H1 (cell line): ENCODE measurements around the gene HOXB3. TPM values are rescaled to one million over a fixed set of nuclear protein-coding genes. Genes with fewer than 3 reads are reported as not detected.

Experiments
- CTCF ChIA-PET: fragments of 300-600 bp; sonication (Branson Sonifier 250); formaldehyde crosslinking; loops from one replicate; lab custom pipeline; 2021; ENCODE audit not compliant: partially characterized antibody; lab: Charles Lee
- POLR2A ChIA-PET: fragments of 300-600 bp; sonication (Branson Sonifier 250); formaldehyde crosslinking; loops from one replicate; lab custom pipeline; 2021; ENCODE audit warnings: inconsistent platforms; ENCODE audit not compliant: partially characterized antibody; lab: Charles Lee
- DNase-seq, 2 experiments: peaks; one replicate each; pipeline versions ENCODE4 v3.0.0 to v3.0.0-alpha.2; 2010 to 2022; ENCODE audit warnings: low spot score in 2 of 2, low read depth in 1 of 2, mixed read lengths in 1 of 2
- FAIRE-seq: peaks from 2 replicates; lab custom pipeline; 2011; peaks lifted over from hg19 to GRCh38; lab: Jason Lieb, UNC
- H2AFZ ChIP-seq: 2 replicates; pipeline ENCODE4 v1.8.1; 2012; ENCODE audit warnings: low read length, inconsistent platforms
- H2AK5ac ChIP-seq: 2 replicates; pipeline ENCODE4 v1.6.1; 2013; ENCODE audit warnings: low read depth, low read length
- H2BK120ac ChIP-seq: replicated peaks from 2 replicates; pipeline ENCODE3; 2013; ENCODE audit warnings: low read depth, low read length, inconsistent platforms
- H2BK12ac ChIP-seq: 2 replicates; pipeline ENCODE4 v1.6.1; 2013; ENCODE audit warnings: low read depth, low read length
- H2BK15ac ChIP-seq: 2 replicates; pipeline ENCODE4 v1.6.1; 2013; ENCODE audit warnings: low read length
- H2BK20ac ChIP-seq: 2 replicates; pipeline ENCODE4 v1.6.1; 2013; ENCODE audit warnings: low read length
- H2BK5ac ChIP-seq: 2 replicates; pipeline ENCODE4 v1.6.1; 2013; ENCODE audit warnings: low read depth, low read length
- H3K14ac ChIP-seq: 2 replicates; pipeline ENCODE4 v1.6.1; 2013; ENCODE audit warnings: inconsistent platforms; ENCODE audit not compliant: insufficient read length
- H3K18ac ChIP-seq: 2 replicates; pipeline ENCODE4 v1.6.1; 2013; ENCODE audit warnings: low read length; ENCODE audit errors: extremely low read depth
- H3K23ac ChIP-seq: 2 replicates; pipeline ENCODE4 v1.6.1; 2013; ENCODE audit warnings: inconsistent platforms; ENCODE audit not compliant: insufficient read length
- H3K23me2 ChIP-seq: 2 replicates; pipeline ENCODE4 v1.6.1; 2013; ENCODE audit warnings: low read depth, low read length
- H3K27ac ChIP-seq: 2 replicates; pipeline ENCODE4 v1.6.1; 2011; ENCODE audit warnings: low read depth, low read length, inconsistent platforms
- H3K27me3 ChIP-seq, 4 experiments: replicated peaks in 1 of 4; 1 replicate in 1 of 4; 2 replicates in 3 of 4; pipeline versions ENCODE4 v1.6.1 to v1.8.1; 2011 to 2013; ENCODE audit warnings: low read length in 3 of 4, mild to moderate bottlenecking in 3 of 4, inconsistent platforms in 2 of 4, mixed read lengths in 2 of 4, moderate library complexity in 1 of 4; ENCODE audit not compliant: control insufficient read depth in 3 of 4, insufficient read depth in 3 of 4; ENCODE audit errors: extremely low read depth in 1 of 4
- H3K36me3 ChIP-seq, 4 experiments: 2 replicates each; pipeline versions ENCODE4 v1.6.1 to v1.8.1; 2011 to 2013; ENCODE audit warnings: mild to moderate bottlenecking in 4 of 4, low read length in 3 of 4, moderate library complexity in 2 of 4, control low read depth in 1 of 4, inconsistent platforms in 1 of 4; ENCODE audit not compliant: insufficient read depth in 4 of 4, control insufficient read depth in 2 of 4
- H3K4ac ChIP-seq: replicated peaks from 2 replicates; pipeline ENCODE3; 2013; ENCODE audit warnings: low read length, low read depth, mixed read lengths, inconsistent platforms; ENCODE audit not compliant: insufficient read length
- H3K4me1 ChIP-seq, 4 experiments: replicated peaks in 1 of 4; 1 replicate in 1 of 4; 2 replicates in 3 of 4; pipeline versions ENCODE4 v1.6.1 to v1.8.1; 2011 to 2013; ENCODE audit warnings: low read length in 3 of 4, inconsistent platforms in 2 of 4, mixed read lengths in 1 of 4; ENCODE audit not compliant: insufficient read depth in 4 of 4, control insufficient read depth in 3 of 4
- H3K4me2 ChIP-seq, 2 experiments: 2 replicates each; pipeline versions ENCODE4 v1.6.1 to v1.8.1; 2011 to 2013; ENCODE audit warnings: low read depth in 2 of 2, low read length in 2 of 2, control low read depth in 1 of 2, inconsistent platforms in 1 of 2, mild to moderate bottlenecking in 1 of 2; ENCODE audit not compliant: insufficient read depth in 1 of 2
- H3K4me3 ChIP-seq, 4 experiments: fragments of 200-600, 300-600 bp in 1 of 4; sonication (generic), shearing (Covaris generic), sonication (Bioruptor Twin) in 1 of 4; 2 replicates each; pipeline versions ENCODE4 v1.5.1 to v1.8.1; 2011 to 2016; ENCODE audit warnings: low read length in 4 of 4, low read depth in 3 of 4, control low read depth in 2 of 4, inconsistent platforms in 2 of 4, mild to moderate bottlenecking in 2 of 4, mixed read lengths in 1 of 4, moderate library complexity in 1 of 4; ENCODE audit not compliant: insufficient read depth in 2 of 4; ENCODE audit errors: extremely low read depth in 1 of 4
- H3K56ac ChIP-seq: replicated peaks from 2 replicates; pipeline ENCODE3; 2013; ENCODE audit warnings: low read depth, mild to moderate bottlenecking, mixed read lengths, low read length, inconsistent platforms; ENCODE audit not compliant: insufficient read length
- H3K79me1 ChIP-seq: 2 replicates; pipeline ENCODE4 v1.6.1; 2013; ENCODE audit warnings: low read depth, low read length, control low read depth
- H3K79me2 ChIP-seq, 2 experiments: 2 replicates each; pipeline versions ENCODE4 v1.6.1 to v1.8.1; 2012 to 2013; ENCODE audit warnings: low read length in 2 of 2, mild to moderate bottlenecking in 2 of 2, inconsistent platforms in 1 of 2; ENCODE audit not compliant: insufficient read depth in 2 of 2, control insufficient read depth in 1 of 2
- H3K9ac ChIP-seq, 4 experiments: replicated peaks in 1 of 4; 1 replicate in 1 of 4; 2 replicates in 3 of 4; pipeline versions ENCODE4 v1.6.1 to v1.8.1; 2011 to 2013; ENCODE audit warnings: low read depth in 3 of 4, low read length in 3 of 4, control low read depth in 2 of 4, mild to moderate bottlenecking in 2 of 4, moderate library complexity in 2 of 4, inconsistent platforms in 1 of 4; ENCODE audit errors: extremely low read depth in 1 of 4
- H3K9me3 ChIP-seq, 2 experiments: 2 replicates each; pipeline versions ENCODE4 v1.6.1 to v1.8.1; 2012 to 2013; ENCODE audit warnings: mild to moderate bottlenecking in 2 of 2, moderate library complexity in 2 of 2, control low read depth in 1 of 2, inconsistent platforms in 1 of 2, low read depth in 1 of 2, low read length in 1 of 2, mixed read lengths in 1 of 2; ENCODE audit not compliant: insufficient read depth in 2 of 2
- H4K20me1 ChIP-seq, 2 experiments: replicated peaks in 1 of 2; 2 replicates each; pipeline versions ENCODE3 to v1.8.1; 2011 to 2013; ENCODE audit warnings: inconsistent platforms in 2 of 2, low read length in 2 of 2, mild to moderate bottlenecking in 1 of 2; ENCODE audit not compliant: insufficient read depth in 2 of 2, control insufficient read depth in 1 of 2
- H4K5ac ChIP-seq: 2 replicates; pipeline ENCODE4 v1.6.1; 2013; ENCODE audit warnings: low read length, low read depth, mixed read lengths, inconsistent platforms; ENCODE audit not compliant: insufficient read length
- H4K8ac ChIP-seq: 2 replicates; pipeline ENCODE4 v1.8.0; 2013; ENCODE audit warnings: mild to moderate bottlenecking, moderate library complexity, low read length, inconsistent platforms; ENCODE audit not compliant: insufficient read depth; ENCODE audit errors: extremely low read depth
- H4K91ac ChIP-seq: replicated peaks from 2 replicates; pipeline ENCODE3; 2013; ENCODE audit warnings: low read length, mixed read lengths, inconsistent platforms; ENCODE audit not compliant: insufficient read length
- CBX8 ChIP-seq: fragments of 300-800, 300-1000 bp; sonication (generic); IDR thresholded peaks from 2 replicates; pipeline ENCODE4 v1.7.1; 2016; ENCODE audit warnings: low read depth, low read length, borderline replicate concordance
- CTBP2 ChIP-seq: IDR thresholded peaks from 2 replicates; pipeline ENCODE4 v1.7.0; 2011; ENCODE audit warnings: borderline replicate concordance, mild to moderate bottlenecking, moderate library complexity, mixed read lengths, low read length; ENCODE audit not compliant: insufficient read depth, insufficient read length
- EZH2 ChIP-seq: fragments of 200-600 bp; sonication (generic); IDR thresholded peaks from 2 replicates; pipeline ENCODE4 v1.7.1; 2012; ENCODE audit warnings: low read depth, mild to moderate bottlenecking, moderate library complexity, low read length, inconsistent platforms; ENCODE audit not compliant: severe bottlenecking
- RNF2 ChIP-seq: fragments of 200-900, 300-1000 bp; sonication (generic); IDR thresholded peaks from 2 replicates; pipeline ENCODE4 v1.7.1; 2016; ENCODE audit warnings: borderline replicate concordance, low read depth, mild to moderate bottlenecking, antibody characterized with exemption, low read length; ENCODE audit not compliant: poor library complexity, severe bottlenecking; ENCODE audit errors: missing control alignments
- SUZ12 ChIP-seq: fragments of 200-600 bp; sonication (generic); IDR thresholded peaks from 2 replicates; pipeline ENCODE4 v1.6.1; 2012; ENCODE audit warnings: mild to moderate bottlenecking, inconsistent platforms, low read length, moderate library complexity, mixed read lengths
- WGBS, 2 experiments: shearing (Covaris generic) in 1 of 2; methylation state at CpG; one replicate each; pipeline versions ENCODE4 v1.1.6 to v1.1.7; 2013 to 2015; ENCODE audit warnings: low lambda C conversion rate in 2 of 2, mixed read lengths in 2 of 2, inconsistent platforms in 1 of 2, low coverage in 1 of 2, missing lambda C conversion rate in 1 of 2; ENCODE audit not compliant: insufficient replicate concordance in 2 of 2, insufficient coverage in 1 of 2, insufficient read length in 1 of 2; ENCODE audit errors: extremely low coverage in 1 of 2, missing lambda C conversion rate in 1 of 2; 5-methylcytosine and 5-hydroxymethylcytosine counted together
- polyA plus RNA-seq, 7 experiments: library from polyadenylated mRNA; depleted of rRNA in 3 of 7; stranded (reverse) in 5 of 7; unstranded in 2 of 7; fragments of >200 nt in 5 of 7; fragments of 200-250 nt in 2 of 7; gene quantifications; 1 replicate in 5 of 7; 2 replicates in 1 of 7; 4 replicates in 1 of 7; pipeline versions ENCODE4 v1.2.1 to v1.2.3, GENCODE V29; 2011 to 2013; ENCODE audit warnings: missing spikeins in 2 of 7, mixed read lengths in 2 of 7
- total RNA-seq: library from RNA; stranded (reverse); fragmentation: NEBNext Ultra II Directional; extraction: Animal tissue kit (Norgen Biotek cat#: 25700); gene quantifications from 2 replicates; pipeline ENCODE4 v1.2.1, GENCODE V29; 2021

HOXB3 gene
- total and polyA plus RNA-seq, 2 of the 8 experiments (the other 6 are each of a cell fraction or from before 2014, with no cell fraction given): not detected

DNA sequence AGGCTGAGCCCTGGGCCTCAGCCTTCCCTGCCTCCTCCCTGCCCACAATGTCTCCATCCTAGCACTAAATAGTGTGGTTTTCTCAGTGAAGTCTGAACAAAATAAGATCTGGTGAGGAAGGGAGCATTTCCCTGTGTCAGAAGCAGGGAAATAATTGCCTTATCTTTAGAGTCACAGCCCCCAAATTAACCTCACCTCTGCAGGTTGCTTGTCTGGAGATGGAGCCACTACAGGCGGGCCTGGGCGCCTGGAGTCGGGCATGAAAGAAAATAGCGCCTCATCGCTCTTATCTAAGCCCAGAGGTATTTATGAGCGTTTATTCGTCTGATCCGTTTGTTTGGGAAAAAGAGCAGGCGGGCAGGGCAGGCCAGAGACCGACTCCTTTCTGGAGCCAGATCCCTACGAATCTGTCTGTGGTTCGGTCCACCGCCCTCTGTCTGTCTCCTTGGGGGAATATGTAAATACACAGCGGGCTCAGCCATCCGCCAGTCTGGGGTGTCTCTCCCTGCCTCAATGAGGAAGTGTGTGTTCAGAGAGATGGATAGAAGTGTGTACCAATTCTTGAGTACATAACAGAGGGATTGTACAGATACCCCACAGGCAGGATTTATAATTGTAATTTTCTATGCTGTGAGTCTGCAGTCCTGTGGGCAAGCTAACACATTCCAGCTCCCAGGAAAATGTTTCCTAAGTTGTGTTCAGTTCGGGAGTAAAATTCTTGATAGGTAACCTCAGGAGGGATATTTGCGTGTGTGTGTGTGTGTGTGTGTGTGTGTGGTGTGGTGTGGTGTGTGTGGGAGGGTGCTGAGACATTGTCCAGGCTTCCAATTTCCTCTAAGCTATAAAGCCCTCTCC, 10.4 kb upstream of the HOXB3 start:
- Histone ChIP-seq H3K18ac (no peak overlapping the region), H3K9me3 (no peaks in the 10 kb centered on the region), H2AFZ (no peak overlapping the region), H3K4me1 (peaks cover 0 to 7% (median 4%) of the 10 kb centered on the region in 4 experiments; a peak in 3 of 7 replicates), H3K4me3 (no peak overlapping the region), H4K20me1 (peaks cover 37 to 60% of the 10 kb centered on the region in 2 experiments), H3K4ac (no peak overlapping the region), H2BK12ac (no peak overlapping the region), H3K9ac (no peak overlapping the region), H3K79me1 (no peaks in the 10 kb centered on the region), H2BK20ac (no peak overlapping the region), H3K27ac (no peak overlapping the region), H3K79me2 (no peaks in the 10 kb centered on the region), H2AK5ac (no peak overlapping the region), H3K23me2 (no peaks in the 10 kb centered on the region; the same call in 1 of the 2 replicates), H3K27me3 (peaks cover 99 to 100% (median 100%) of the 10 kb centered on the region in 4 experiments), H3K23ac (no peak overlapping the region), H4K5ac (no peak overlapping the region), H3K36me3 (peaks cover 0 to 3% (median 0%) of the 10 kb centered on the region in 4 experiments; a peak in 1 of 8 replicates), H4K91ac (no peak overlapping the region), H3K56ac (no peak overlapping the region), H3K14ac (no peak overlapping the region), H3K4me2 (no peak overlapping the region), H4K8ac (no peak overlapping the region), H2BK15ac (no peak overlapping the region), H2BK120ac (no peak overlapping the region), H2BK5ac (no peak overlapping the region)
- FAIRE-seq (no peak), DNase-seq (no peak)
- ChIA-PET POLR2A (no interaction called here), CTCF (interaction anchor here (0.8 to 2.1 kb wide), 11 partner anchors 9 to 385 kb away, joined by 3 to 12 read pairs (median 5); no protein-coding TSS in a partner anchor)
- 15% methylated on average over 17 of the region's 17 CpGs; no CpG with 5 or more reads in 1 of the 2 experiments for WGBS, 2 experiments
- TF ChIP-seq CTBP2: no peak
- peak; percentile 81 for TF ChIP-seq SUZ12
- peak; percentile 75 for TF ChIP-seq EZH2
- peak; percentile 82 for TF ChIP-seq RNF2
- peak; percentile 46; the same call in 1 of the 2 replicates for TF ChIP-seq CBX8
